AG09309 (cell line): ENCODE measurements around the gene ZNF311.

Source experiments
- DNase-seq: peaks from one replicate; pipeline ENCODE4 v3.0.0-alpha.2; 2010; ENCODE audit warnings: low read depth
- H3K4me3 ChIP-seq: 2 replicates; pipeline ENCODE4 v1.5.1; 2011; ENCODE audit warnings: mild to moderate bottlenecking, low read depth, low read length, moderate library complexity; ENCODE audit not compliant: control insufficient read depth
- TF ChIP-seq, protein P1 (sequence below): IDR thresholded peaks from 2 replicates; pipeline ENCODE4 v1.5.1; 2011; ENCODE audit warnings: mild to moderate bottlenecking, low read depth, low read length, inconsistent platforms; ENCODE audit not compliant: insufficient read depth, control insufficient read depth; ENCODE audit errors: missing control alignments

The ZNF311 gene

DNA sequence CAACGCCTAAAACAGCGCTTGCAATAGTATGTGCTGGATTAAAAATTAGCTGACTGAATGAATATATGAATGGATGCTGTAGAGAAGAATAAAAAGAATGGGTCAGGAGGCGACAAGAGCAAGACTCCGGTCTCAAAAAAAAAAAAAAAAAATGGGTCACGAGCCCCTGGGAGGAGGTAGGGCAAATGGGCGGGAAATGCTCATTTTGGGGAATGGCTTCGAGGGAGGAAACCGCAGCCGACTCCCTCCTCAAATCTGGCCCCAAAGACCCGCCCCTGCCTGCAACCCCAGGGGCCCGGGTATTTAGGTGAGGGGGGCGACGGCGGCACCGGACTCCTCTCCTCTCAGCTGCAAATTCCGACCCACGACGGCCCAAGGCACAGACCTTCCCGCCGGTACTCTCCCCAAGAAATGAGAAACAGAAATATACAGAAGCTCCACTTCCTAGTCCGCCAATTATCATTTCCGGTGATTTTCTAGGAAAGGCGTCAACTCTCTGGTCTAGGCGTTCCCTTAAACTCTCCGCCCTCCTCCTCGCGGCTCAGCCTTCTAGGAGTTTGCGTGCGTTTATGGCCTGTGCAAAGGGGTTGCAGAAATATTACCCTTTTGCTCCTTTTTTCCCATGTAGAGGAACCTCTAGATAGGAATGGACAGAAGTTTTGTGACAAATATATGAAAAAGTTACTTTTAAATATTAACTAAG lies at the start of gene ZNF311:
TSS of gene ZNF311 (minus strand) at position 133 of the 703 bp plus-strand sequence. CDS start 1,361 bp downstream, outside the sequence.
- TF ChIP-seq, protein P1, sequence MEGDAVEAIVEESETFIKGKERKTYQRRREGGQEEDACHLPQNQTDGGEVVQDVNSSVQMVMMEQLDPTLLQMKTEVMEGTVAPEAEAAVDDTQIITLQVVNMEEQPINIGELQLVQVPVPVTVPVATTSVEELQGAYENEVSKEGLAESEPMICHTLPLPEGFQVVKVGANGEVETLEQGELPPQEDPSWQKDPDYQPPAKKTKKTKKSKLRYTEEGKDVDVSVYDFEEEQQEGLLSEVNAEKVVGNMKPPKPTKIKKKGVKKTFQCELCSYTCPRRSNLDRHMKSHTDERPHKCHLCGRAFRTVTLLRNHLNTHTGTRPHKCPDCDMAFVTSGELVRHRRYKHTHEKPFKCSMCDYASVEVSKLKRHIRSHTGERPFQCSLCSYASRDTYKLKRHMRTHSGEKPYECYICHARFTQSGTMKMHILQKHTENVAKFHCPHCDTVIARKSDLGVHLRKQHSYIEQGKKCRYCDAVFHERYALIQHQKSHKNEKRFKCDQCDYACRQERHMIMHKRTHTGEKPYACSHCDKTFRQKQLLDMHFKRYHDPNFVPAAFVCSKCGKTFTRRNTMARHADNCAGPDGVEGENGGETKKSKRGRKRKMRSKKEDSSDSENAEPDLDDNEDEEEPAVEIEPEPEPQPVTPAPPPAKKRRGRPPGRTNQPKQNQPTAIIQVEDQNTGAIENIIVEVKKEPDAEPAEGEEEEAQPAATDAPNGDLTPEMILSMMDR, result no peak
- no peak for DNase-seq
- peak within 1 kb of the TSS; percentile 73 for H3K4me3 ChIP-seq

DNA sequence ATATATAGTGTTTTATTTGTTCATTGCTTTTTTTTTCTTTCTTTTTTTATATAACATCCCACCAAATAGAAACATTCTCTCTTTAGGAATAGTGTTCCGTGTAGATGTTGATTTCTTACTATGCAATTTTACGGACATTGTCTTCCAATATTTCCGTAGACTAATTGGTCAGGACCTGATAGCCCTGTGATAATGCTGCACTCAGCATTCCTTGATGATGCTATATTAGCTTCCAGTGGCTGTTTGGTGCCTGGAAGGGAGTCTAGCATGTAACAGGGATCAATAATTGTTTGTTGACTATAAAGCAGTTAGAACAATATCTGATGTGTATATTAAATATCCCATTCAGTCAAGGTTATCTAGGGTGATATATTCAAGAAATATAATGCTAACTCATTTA lies 46.6 kb upstream of the ZNF311 start:
- TF ChIP-seq, protein P1, result no peak
- DNase-seq, result no peak
- H3K4me3 ChIP-seq, result no peak overlapping the region

DNA sequence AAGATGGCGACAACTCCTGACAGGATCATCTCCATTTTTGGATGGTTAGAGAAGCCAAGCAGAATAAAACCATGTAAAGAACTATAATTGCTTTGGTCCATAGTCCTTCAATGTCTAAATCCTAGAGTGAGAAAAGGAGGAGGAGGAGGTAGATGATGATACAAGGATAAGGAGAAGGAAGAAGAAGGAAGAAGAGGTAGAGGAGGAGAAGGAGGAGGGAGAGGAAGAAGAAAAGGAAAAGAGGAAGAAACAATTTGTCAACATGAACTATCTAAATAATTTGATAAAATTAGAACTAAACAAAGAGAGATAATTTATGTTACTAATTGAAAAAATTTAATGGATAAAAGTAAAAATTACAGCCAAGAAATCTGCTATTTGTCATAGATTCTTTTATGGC lies 40.0 kb upstream of the ZNF311 start, which contains the start of gene OR2W1:
TSS of gene OR2W1 (minus strand) at position 101 of the 400 bp plus-strand sequence. CDS start at position 101, 0 bp downstream.
- H3K4me3 ChIP-seq, result no peak within 1 kb of the TSS
- no peak for DNase-seq
- TF ChIP-seq, protein P1, result no peak

DNA sequence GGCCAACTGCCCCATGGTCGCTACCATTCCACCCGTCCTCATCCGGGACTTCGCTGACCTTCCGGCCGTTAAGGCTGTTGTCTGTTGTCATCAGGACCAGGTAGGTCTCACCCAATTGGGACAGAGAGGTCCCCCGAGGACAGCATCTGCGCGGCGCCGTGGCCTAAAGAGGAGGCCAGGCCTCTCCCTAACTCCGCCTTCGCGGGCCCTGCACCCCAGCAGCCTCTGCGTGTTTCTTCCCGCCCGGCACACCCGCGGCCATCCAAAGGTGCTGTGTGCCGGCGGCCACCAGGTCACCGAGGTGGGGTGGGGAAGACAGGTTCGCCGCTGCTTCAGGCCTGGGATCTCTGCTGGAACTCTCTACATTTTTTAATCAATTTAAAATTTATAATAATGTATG lies 30.8 kb upstream of the ZNF311 start:
- TF ChIP-seq, protein P1, result no peak
- no peak for DNase-seq
- H3K4me3 ChIP-seq, result no peak overlapping the region

DNA sequence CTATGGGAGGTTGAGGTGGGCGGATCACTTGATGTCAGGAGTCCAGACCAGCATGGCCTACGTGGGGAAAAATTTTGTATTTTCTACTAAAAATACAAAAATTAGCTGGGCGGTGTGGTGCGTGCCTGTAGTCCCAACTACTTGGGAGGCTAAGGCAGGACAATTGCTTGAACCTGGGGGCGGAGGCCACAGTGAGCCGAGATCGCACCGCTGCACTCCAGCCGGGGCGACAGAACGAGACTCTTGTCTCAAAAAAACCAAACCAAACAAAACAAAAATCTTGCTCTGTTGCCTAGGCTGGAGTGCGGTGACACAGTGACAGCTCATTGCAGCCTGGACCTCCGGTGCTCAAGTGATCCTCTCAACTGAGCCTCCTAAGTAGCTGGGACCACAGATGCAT lies 23.7 kb upstream of the ZNF311 start:
- H3K4me3 ChIP-seq, result no peak overlapping the region
- TF ChIP-seq, protein P1, result no peak
- no peak for DNase-seq

DNA sequence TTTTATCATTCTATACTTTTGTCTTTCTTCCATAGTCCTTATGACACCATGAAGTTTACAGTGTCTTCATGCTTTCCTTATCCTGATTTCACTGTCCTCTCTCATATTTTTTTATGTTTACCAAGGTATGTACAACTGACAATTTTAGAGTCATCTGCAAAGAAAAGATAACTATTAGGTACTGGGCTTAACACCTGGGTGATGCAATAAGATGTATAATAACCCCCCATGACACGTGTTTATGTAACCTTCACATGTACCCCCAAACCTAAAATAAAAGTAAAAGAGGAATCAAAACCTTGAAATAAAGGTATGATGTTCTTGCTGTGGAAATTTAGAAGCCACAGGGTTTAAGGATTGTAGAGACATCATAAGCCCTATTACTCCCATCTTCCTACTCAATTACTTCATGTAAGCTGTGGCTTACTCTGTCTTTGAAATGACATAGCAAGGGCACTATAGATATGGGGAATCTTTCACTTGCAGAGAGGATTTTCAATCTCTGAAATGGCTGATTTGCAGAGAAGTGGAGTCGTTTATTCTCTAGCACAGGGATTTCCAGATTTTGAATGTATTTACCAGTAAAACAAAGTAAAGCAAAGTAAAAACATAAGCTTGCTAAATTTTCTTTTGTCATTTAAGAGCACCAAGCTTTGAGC lies 20.9 kb upstream of the ZNF311 start:
- TF ChIP-seq, protein P1, result no peak
- no peak overlapping the region for H3K4me3 ChIP-seq
- no peak for DNase-seq
